CD4-positive, alpha-beta T cell (primary cell): ENCODE results near the gene AQP5. TPM values are rescaled to one million over a fixed set of nuclear protein-coding genes. Genes with fewer than 3 reads are reported as not detected.

Source experiments
- ATAC-seq: fragments of 200-7000 bp; cut with Tn5 transposase; one replicate; pipeline ENCODE4 v1.10.0; 2022; ENCODE audit warnings: mild to moderate bottlenecking; ENCODE audit not compliant: poor library complexity
- CTCF ChIA-PET: fragments of 350-600 bp; sonication (Branson Sonifier 250); formaldehyde crosslinking; loops from one replicate; lab custom pipeline; 2021; ENCODE audit warnings: antibody characterized with exemption, inconsistent platforms; lab: Charles Lee
- POLR2A ChIA-PET: fragments of 350-600 bp; sonication (Branson Sonifier 250); formaldehyde crosslinking; loops from one replicate; lab custom pipeline; 2021; ENCODE audit warnings: antibody characterized with exemption, inconsistent platforms; lab: Charles Lee
- DNase-seq, 14 experiments: peaks; one replicate each; pipeline ENCODE4 v3.0.0-alpha.2; 2013 to 2020; ENCODE audit warnings: mixed read lengths in 2 of 14
- H3K27ac ChIP-seq, 2 donors: one replicate each; pipeline versions ENCODE4 v1.5.1 to v1.7.0; 2013; ENCODE audit warnings: low read length in 2 of 2, low read depth in 1 of 2, mild to moderate bottlenecking in 1 of 2
- H3K27me3 ChIP-seq, 2 experiments: 1 replicate in 1 of 2; 2 replicates in 1 of 2; pipeline versions ENCODE4 v1.6.1 to v1.7.0; 2013; ENCODE audit warnings: low read length in 2 of 2, control low read depth in 1 of 2, mild to moderate bottlenecking in 1 of 2, moderate library complexity in 1 of 2; ENCODE audit not compliant: insufficient read depth in 2 of 2, control insufficient read depth in 1 of 2
- H3K36me3 ChIP-seq: one replicate; pipeline ENCODE4 v1.6.1; 2013; ENCODE audit warnings: low read length, control low read depth; ENCODE audit not compliant: insufficient read depth
- H3K4me1 ChIP-seq: one replicate; pipeline ENCODE4 v1.6.1; 2013; ENCODE audit warnings: low read length, control low read depth; ENCODE audit not compliant: insufficient read depth
- H3K4me3 ChIP-seq: one replicate; pipeline ENCODE4 v1.5.1; 2013; ENCODE audit warnings: mild to moderate bottlenecking, low read length, moderate library complexity
- H3K9me3 ChIP-seq, 2 experiments: 1 replicate in 1 of 2; 2 replicates in 1 of 2; pipeline versions ENCODE4 v1.6.1 to v1.7.0; 2013; ENCODE audit warnings: low read length in 2 of 2, mild to moderate bottlenecking in 2 of 2, control low read depth in 1 of 2, moderate library complexity in 1 of 2; ENCODE audit not compliant: control insufficient read depth in 1 of 2, insufficient read depth in 1 of 2
- H3K27ac Mint-ChIP-seq: one replicate; pipeline ENCODE4 v1.8.0; 2020; ENCODE audit warnings: mixed read lengths
- H3K27me3 Mint-ChIP-seq: one replicate; pipeline ENCODE4 v1.8.0; 2021; ENCODE audit warnings: mixed read lengths
- H3K36me3 Mint-ChIP-seq: one replicate; pipeline ENCODE4 v1.8.0; 2021; ENCODE audit warnings: low read depth, mixed read lengths
- H3K4me1 Mint-ChIP-seq: one replicate; pipeline ENCODE4 v1.8.0; 2021; ENCODE audit warnings: low read depth, mixed read lengths
- H3K4me3 Mint-ChIP-seq: one replicate; pipeline ENCODE4 v1.8.0; 2020; ENCODE audit warnings: mild to moderate bottlenecking, mixed read lengths
- H3K9me3 Mint-ChIP-seq: one replicate; pipeline ENCODE4 v1.8.0; 2020; ENCODE audit warnings: mixed read lengths
- CTCF ChIP-seq: fragments of 200-600 bp; IDR thresholded peaks from one replicate; pipeline ENCODE4 v1.8.0; 2022; ENCODE audit warnings: antibody characterized with exemption, mild to moderate bottlenecking
- intact Hi-C, 2 experiments: fragments of 100-400 bp; cut with DNase I in 1 of 2; cut with micrococcal nuclease in 1 of 2; formaldehyde crosslinking; loops; one replicate each; pipeline versions ENCODE4 v1.15.1 to v1.9.0; 2023 to 2025; cut with DNase I, micrococcal nuclease
- total RNA-seq, 174 experiments: library from RNA in 2 of 174; stranded (reverse) in 2 of 174; gene quantifications; one replicate each; pipeline ENCODE4 v1.2.3 and lab custom pipeline; 2021 to 2026

AQP5 gene
- total RNA-seq, 2 experiments from 2014 or later = not detected

- no peaks in the 10 kb centered on the region for H3K9me3 Mint-ChIP-seq
- H3K4me1 ChIP-seq = no peaks in the 10 kb centered on the region
- no peak overlapping the region for H3K4me3 ChIP-seq
- no peaks in the 10 kb centered on the region for H3K36me3 Mint-ChIP-seq
- ChIA-PET POLR2A (no interaction called here), CTCF (interaction anchor here (3.5 kb wide), 1 partner anchor 15 kb away, joined by 19 read pairs; no protein-coding TSS in a partner anchor)
- ATAC-seq (no peak), DNase-seq (no peak)
- H3K36me3 ChIP-seq = no peaks in the 10 kb centered on the region
- no peak overlapping the region for H3K27ac ChIP-seq
- H3K4me3 Mint-ChIP-seq = no peak overlapping the region
- H3K4me1 Mint-ChIP-seq = no peaks in the 10 kb centered on the region
- peaks cover 26 to 47% of the 10 kb centered on the region in 2 experiments for H3K27me3 ChIP-seq
- no peak overlapping the region for H3K27ac Mint-ChIP-seq
- H3K9me3 ChIP-seq = peaks cover 0 to 3% of the 10 kb centered on the region in 2 experiments
- intact Hi-C loops = no loop called here
- TF ChIP-seq CTCF = no peak
- peaks cover 57% of the 10 kb centered on the region for H3K27me3 Mint-ChIP-seq
These were observed 9.1 kb upstream of the AQP5 start for GRCh38 chr12:49952391-49953055.

- H3K4me1 ChIP-seq = no peaks in the 10 kb centered on the region
- no peak overlapping the region for H3K4me3 Mint-ChIP-seq
- H3K36me3 ChIP-seq = no peaks in the 10 kb centered on the region
- H3K27me3 ChIP-seq = peaks cover 31 to 54% of the 10 kb centered on the region in 2 experiments
- no peak for DNase-seq
- no peak for TF ChIP-seq CTCF
- ATAC-seq = no peak
- no peak overlapping the region for H3K4me3 ChIP-seq
- POLR2A ChIA-PET = no interaction called here
- peaks cover 63% of the 10 kb centered on the region for H3K27me3 Mint-ChIP-seq
- H3K4me1 Mint-ChIP-seq = no peaks in the 10 kb centered on the region
- H3K36me3 Mint-ChIP-seq = no peaks in the 10 kb centered on the region
- no peak overlapping the region for H3K27ac ChIP-seq
- no peak overlapping the region for H3K27ac Mint-ChIP-seq
- intact Hi-C loops = no loop called here
- CTCF ChIA-PET = interaction anchor here (3.5 kb wide), 1 partner anchor 14 kb away, joined by 19 read pairs; no protein-coding TSS in a partner anchor
- H3K9me3 ChIP-seq = peaks cover 0 to 3% of the 10 kb centered on the region in 2 experiments
- H3K9me3 Mint-ChIP-seq = no peaks in the 10 kb centered on the region
These were observed 8.5 kb upstream of the AQP5 start for GRCh38 chr12:49953151-49953550.

- H3K36me3 Mint-ChIP-seq = no peaks in the 10 kb centered on the region
- no peak overlapping the region for H3K4me3 Mint-ChIP-seq
- ChIA-PET CTCF (interaction anchor here (3.5 kb wide), 1 partner anchor 13 kb away, joined by 19 read pairs; no protein-coding TSS in a partner anchor), POLR2A (no interaction called here)
- no peaks in the 10 kb centered on the region for H3K9me3 Mint-ChIP-seq
- no peaks in the 10 kb centered on the region for H3K4me1 Mint-ChIP-seq
- intact Hi-C loops = no loop called here
- no peak for TF ChIP-seq CTCF
- H3K4me1 ChIP-seq = no peaks in the 10 kb centered on the region
- DNase-seq (no peak), ATAC-seq (no peak)
- H3K27ac Mint-ChIP-seq = no peak overlapping the region
- H3K27me3 ChIP-seq = peaks cover 40 to 64% of the 10 kb centered on the region in 2 experiments
- no peak overlapping the region for H3K27ac ChIP-seq
- peaks cover 0 to 3% of the 10 kb centered on the region in 2 experiments for H3K9me3 ChIP-seq
- H3K4me3 ChIP-seq = no peak overlapping the region
- H3K36me3 ChIP-seq = no peaks in the 10 kb centered on the region
- peaks cover 74% of the 10 kb centered on the region for H3K27me3 Mint-ChIP-seq
These were observed 7.5 kb upstream of the AQP5 start for GRCh38 chr12:49953961-49954846.
